ENCODE data around the gene IVNS1ABP.
A peak's percentile ranks its signal among the peaks of the same experiment; 100 is the strongest.
"Not testable (repeated sequence)": the region's sequence is repeated elsewhere in the genome, so short reads cannot be mapped to it uniquely, and the experiment has no call there.

The IVNS1ABP gene

GRCh38 chr1:185291159-185291558, 25.9 kb downstream of the IVNS1ABP start:
- DNase-seq, result peak; percentile 59

- DNase-seq, result no peak
Measured at GRCh38 chr1:185289880-185290279, 27.2 kb downstream of the IVNS1ABP start.

- DNase-seq, result no peak
Measured at GRCh38 chr1:185288435-185288834, 28.6 kb downstream of the IVNS1ABP start.

GRCh38 chr1:185287451-185287850, 29.6 kb downstream of the IVNS1ABP start:
- DNase-seq, result no peak

- peak; percentile 97 for DNase-seq
Measured at GRCh38 chr1:185284533-185285276, 32.3 kb downstream of the IVNS1ABP start.

- DNase-seq, result peak; percentile 74
Measured at GRCh38 chr1:185284116-185284515, 32.9 kb downstream of the IVNS1ABP start.

- DNase-seq, result no peak
Measured at GRCh38 chr1:185281245-185281644, 35.8 kb downstream of the IVNS1ABP start.

GRCh38 chr1:185280589-185280988, 36.5 kb downstream of the IVNS1ABP start:
- no peak for DNase-seq

GRCh38 chr1:185279571-185279970, 37.5 kb downstream of the IVNS1ABP start:
- no peak for DNase-seq

GRCh38 chr1:185271921-185272320, 45.1 kb downstream of the IVNS1ABP start:
- DNase-seq, result no peak

- DNase-seq, result no peak
Measured at GRCh38 chr1:185268352-185268751, 48.7 kb downstream of the IVNS1ABP start.

- DNase-seq, result no peak
Measured at GRCh38 chr1:185267701-185268100, 49.3 kb downstream of the IVNS1ABP start.

GRCh38 chr1:185267301-185267700, 49.7 kb downstream of the IVNS1ABP start:
- DNase-seq, result peak; percentile 39

GRCh38 chr1:185265314-185265713, 51.7 kb downstream of the IVNS1ABP start:
- DNase-seq, result no peak

GRCh38 chr1:185263780-185264179, 53.3 kb downstream of the IVNS1ABP start:
- no peak for DNase-seq

- DNase-seq, result no peak
Measured at GRCh38 chr1:185263292-185263691, 53.8 kb downstream of the IVNS1ABP start.

GRCh38 chr1:185262151-185262550, 54.9 kb downstream of the IVNS1ABP start:
- DNase-seq, result no peak

- no peak for DNase-seq
Measured at GRCh38 chr1:185260611-185261010, 56.4 kb downstream of the IVNS1ABP start.

GRCh38 chr1:185258676-185259075, 58.4 kb downstream of the IVNS1ABP start:
- no peak for DNase-seq

GRCh38 chr1:185257950-185258208, 59.2 kb downstream of the IVNS1ABP start:
- DNase-seq, result no peak

- not testable (repeated sequence) for DNase-seq
Measured at GRCh38 chr1:185257116-185257949, 59.7 kb downstream of the IVNS1ABP start.

- DNase-seq, result not testable (repeated sequence)
Measured at GRCh38 chr1:185255595-185255994, 61.4 kb downstream of the IVNS1ABP start.

- not testable (repeated sequence) for DNase-seq
Measured at GRCh38 chr1:185252404-185252803, 64.6 kb downstream of the IVNS1ABP start.

- not testable (repeated sequence) for DNase-seq
Measured at GRCh38 chr1:185251928-185252327, 65.1 kb downstream of the IVNS1ABP start.
